Kidney (tissue), 14 donors: Measurements from ENCODE around the gene GLIPR1L2. TPM values are rescaled to one million over a fixed set of nuclear protein-coding genes. Genes with fewer than 3 reads are reported as not detected.
"Not testable (repeated sequence)": the region's sequence is repeated elsewhere in the genome, so short reads cannot be mapped to it uniquely, and the experiment has no call there.

Experiments used
- DNase-seq, 5 donors: peaks; one replicate each; pipeline ENCODE4 v3.0.0-alpha.2; 2013 to 2020
- FAIRE-seq: peaks from 2 replicates; lab custom pipeline; 2012; peaks lifted over from hg19 to GRCh38; lab: Jason Lieb, UNC
- H3K27ac ChIP-seq, 2 donors: one replicate each; pipeline ENCODE4 v1.7.0; 2013; ENCODE audit warnings: low read depth in 2 of 2, low read length in 2 of 2, inconsistent platforms in 1 of 2
- H3K27me3 ChIP-seq: one replicate; pipeline ENCODE4 v1.7.1; 2013; ENCODE audit warnings: low read length, inconsistent platforms; ENCODE audit not compliant: control insufficient read depth, insufficient read depth
- H3K36me3 ChIP-seq, 3 donors: one replicate each; pipeline versions ENCODE4 v1.7.0 to v1.7.1; 2013; ENCODE audit warnings: low read length in 3 of 3, control low read depth in 1 of 3, inconsistent platforms in 1 of 3; ENCODE audit not compliant: insufficient read depth in 3 of 3, control insufficient read depth in 2 of 3
- H3K4me1 ChIP-seq, 3 donors: one replicate each; pipeline versions ENCODE4 v1.7.0 to v1.7.1; 2013; ENCODE audit warnings: low read length in 3 of 3, inconsistent platforms in 1 of 3, low read depth in 1 of 3; ENCODE audit not compliant: control insufficient read depth in 2 of 3, insufficient read depth in 2 of 3
- H3K4me3 ChIP-seq, 3 donors: one replicate each; pipeline versions ENCODE4 v1.7.0 to v1.8.1; 2013; ENCODE audit warnings: low read length in 3 of 3, control low read depth in 1 of 3, inconsistent platforms in 1 of 3
- H3K9ac ChIP-seq, 3 donors: one replicate each; pipeline versions ENCODE4 v1.7.0 to v1.7.1; 2013; ENCODE audit warnings: low read length in 3 of 3, control low read depth in 1 of 3, inconsistent platforms in 1 of 3
- H3K9me3 ChIP-seq, 3 donors: one replicate each; pipeline versions ENCODE4 v1.7.0 to v1.7.1; 2013; ENCODE audit warnings: low read length in 3 of 3, control low read depth in 1 of 3, inconsistent platforms in 1 of 3; ENCODE audit not compliant: control insufficient read depth in 2 of 3, insufficient read depth in 1 of 3
- CTCF ChIP-seq: IDR thresholded peaks from 3 replicates; pipeline ENCODE4 v1.5.1; 2012; ENCODE audit warnings: mild to moderate bottlenecking, moderate library complexity, borderline replicate concordance; ENCODE audit not compliant: insufficient read depth; ENCODE audit errors: extremely low read depth
- intact Hi-C: fragments of 100-400 bp; cut with DNase I; formaldehyde crosslinking; loops from one replicate; pipeline ENCODE4 v1.11.1; 2022
- polyA plus RNA-seq: library from polyadenylated mRNA; stranded (reverse); fragments of 350-450 nt; fragmentation: Illumina TruSeq; extraction: RNeasy Lipid Tissue Mini Kit (QIAGEN cat#74804); gene quantifications from one replicate; pipeline ENCODE4 v1.2.3, GENCODE V29; 2014; ENCODE audit warnings: low read depth, low replicate concordance; ENCODE audit not compliant: insufficient read depth
- total RNA-seq: library from RNA; stranded (reverse); fragmentation: NEBNext Ultra II Directional; extraction: Animal tissue kit (Norgen Biotek cat#: 25700); gene quantifications from one replicate; pipeline ENCODE4 v1.2.1, GENCODE V29; 2021
- donor health status: control.
- donor health status: control.
- donor health status: control.
- donor health status: control.
- donor health status: control.
- donor health status: DM: yes; HTN: yes; CAD: no.
- donor health status: Normal renal cell carcinoma (clear cell type).

GLIPR1L2 gene
- total and polyA plus RNA-seq, 2 donors from 2014 or later, result 0.65 to 1.1 TPM

- no peaks in the 10 kb centered on the region for H3K36me3 ChIP-seq
- no peaks in the 10 kb centered on the region for H3K4me1 ChIP-seq
- TF ChIP-seq CTCF, result no peak
- FAIRE-seq (no peak), DNase-seq (no peak)
- H3K9ac ChIP-seq, result no peak overlapping the region
- H3K9me3 ChIP-seq, result no peaks in the 10 kb centered on the region
- H3K27me3 ChIP-seq, result no peaks in the 10 kb centered on the region
- no peak overlapping the region for H3K4me3 ChIP-seq
- H3K27ac ChIP-seq, result no peak overlapping the region
- intact Hi-C loops, result no loop called here
Observed at GRCh38 chr12:75457191-75457590, 66.3 kb downstream of the GLIPR1L2 start.

DNA sequence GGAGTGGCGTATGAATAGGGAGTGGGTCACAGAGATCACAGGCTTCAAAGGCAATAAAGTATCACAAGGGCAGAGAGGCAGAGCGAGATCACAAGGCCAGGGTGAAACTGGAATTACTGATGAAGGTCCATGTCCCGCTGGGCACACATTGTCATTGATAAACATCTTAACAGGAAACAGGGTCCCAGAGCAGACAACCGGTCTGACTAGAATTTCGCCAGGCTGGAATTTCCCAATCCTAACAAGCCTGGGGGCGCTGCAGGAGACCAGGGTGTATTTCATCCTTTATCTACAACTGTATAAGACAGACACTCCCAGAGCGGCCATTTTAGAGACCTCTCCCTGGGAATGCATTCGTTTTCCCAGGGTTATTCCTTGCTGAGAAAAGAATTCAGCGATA is 67.0 kb downstream of the GLIPR1L2 start:
- H3K27me3 ChIP-seq, FAIRE-seq, intact Hi-C loops, H3K27ac ChIP-seq, H3K4me3 ChIP-seq, DNase-seq, H3K9me3 ChIP-seq, H3K4me1 ChIP-seq, H3K9ac ChIP-seq, H3K36me3 ChIP-seq: not testable (repeated sequence)

DNA sequence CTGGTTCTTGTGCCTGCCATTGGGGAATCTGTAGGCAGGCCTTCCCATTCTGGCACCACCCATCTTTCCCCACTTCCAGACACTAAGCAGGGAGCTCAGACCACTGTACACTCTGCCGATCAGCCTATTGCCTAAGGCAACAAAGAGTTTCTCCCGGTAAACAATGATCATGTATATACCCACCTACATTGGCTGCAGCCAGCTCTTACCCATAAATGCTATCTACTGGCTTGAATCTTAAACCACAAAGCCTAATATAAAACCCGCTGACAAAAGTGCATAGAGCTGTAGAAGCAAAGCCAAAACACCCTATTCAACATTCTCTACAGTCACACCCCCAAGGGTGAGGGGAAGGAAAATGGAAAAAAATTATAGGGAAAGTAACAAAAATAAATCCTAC is 68.9 kb downstream of the GLIPR1L2 start:
- no peaks in the 10 kb centered on the region for H3K4me1 ChIP-seq
- H3K36me3 ChIP-seq, result no peaks in the 10 kb centered on the region
- no peaks in the 10 kb centered on the region for H3K27me3 ChIP-seq
- no peak overlapping the region for H3K9ac ChIP-seq
- DNase-seq (no peak), FAIRE-seq (no peak)
- H3K27ac ChIP-seq, result no peak overlapping the region
- H3K9me3 ChIP-seq, result peaks cover 0 to 3% (median 0%) of the 10 kb centered on the region in 3 donors
- TF ChIP-seq CTCF, result no peak
- intact Hi-C loops, result no loop called here
- no peak overlapping the region for H3K4me3 ChIP-seq

DNA sequence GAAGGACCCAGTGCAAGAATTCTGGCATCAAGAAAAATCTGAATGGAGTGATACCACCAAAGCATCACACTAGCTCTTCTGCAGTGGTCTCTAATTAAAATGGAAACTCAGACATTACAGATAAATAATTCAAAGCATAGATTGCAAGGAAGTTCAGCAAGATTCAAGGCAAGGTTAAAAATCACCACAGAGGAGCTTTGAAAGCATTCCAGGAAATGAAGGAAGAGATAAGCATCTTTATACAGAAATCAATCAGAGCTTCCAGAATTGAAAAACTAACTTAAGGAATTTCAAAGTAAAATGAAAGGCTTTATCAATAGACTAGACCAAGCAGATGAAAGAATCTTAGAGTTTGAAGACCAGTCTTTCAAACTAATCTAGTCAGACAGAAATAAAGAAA is 69.3 kb downstream of the GLIPR1L2 start:
- no peak for DNase-seq
- Histone ChIP-seq H3K9ac (no peak overlapping the region), H3K27ac (no peak overlapping the region), H3K4me3 (no peak overlapping the region), H3K36me3 (no peaks in the 10 kb centered on the region), H3K9me3 (peaks cover 0 to 3% (median 0%) of the 10 kb centered on the region in 3 donors), H3K27me3 (no peaks in the 10 kb centered on the region), H3K4me1 (no peaks in the 10 kb centered on the region)
- intact Hi-C loops, result no loop called here
- no peak for TF ChIP-seq CTCF
- FAIRE-seq, result no peak
